Fibroblast of lung (primary cell): ENCODE measurements around the gene CCNJL. TPM values are rescaled to one million over a fixed set of nuclear protein-coding genes. Genes with fewer than 3 reads are reported as not detected.

Source experiments
- DNase-seq, 2 donors: peaks; one replicate each; pipeline versions ENCODE4 v3.0.0 to v3.0.0-alpha.2; 2010; ENCODE audit warnings: low read depth in 2 of 2
- H2AFZ ChIP-seq: 2 replicates; pipeline ENCODE4 v1.5.1; 2012; ENCODE audit warnings: low read length, control low read depth, inconsistent platforms
- H3K27ac ChIP-seq: 2 replicates; pipeline ENCODE4 v1.5.1; 2011; ENCODE audit warnings: low read length, control low read depth; ENCODE audit not compliant: insufficient read depth
- H3K27me3 ChIP-seq: 2 replicates; pipeline ENCODE4 v1.5.1; 2011; ENCODE audit warnings: mild to moderate bottlenecking, low read length; ENCODE audit not compliant: control insufficient read depth, insufficient read depth
- H3K36me3 ChIP-seq: 2 replicates; pipeline ENCODE4 v1.5.1; 2011; ENCODE audit warnings: low read length; ENCODE audit not compliant: control insufficient read depth, insufficient read depth
- H3K4me1 ChIP-seq: 2 replicates; pipeline ENCODE4 v1.5.1; 2011; ENCODE audit warnings: low read length; ENCODE audit not compliant: control insufficient read depth, insufficient read depth; ENCODE audit errors: extremely low read depth
- H3K4me2 ChIP-seq: 2 replicates; pipeline ENCODE4 v1.5.1; 2011; ENCODE audit warnings: low read length, control low read depth; ENCODE audit not compliant: insufficient read depth; ENCODE audit errors: extremely low read depth
- H3K4me3 ChIP-seq, 4 experiments: fragments of 200-600 bp in 1 of 4; sonication (generic) in 1 of 4; replicated peaks in 1 of 4; 2 replicates each; pipeline ENCODE4 v1.5.1; 2011 to 2016; ENCODE audit warnings: low read length in 4 of 4, low read depth in 3 of 4, mild to moderate bottlenecking in 3 of 4, control low read depth in 2 of 4, inconsistent platforms in 1 of 4, mixed read lengths in 1 of 4; ENCODE audit not compliant: insufficient read depth in 1 of 4; ENCODE audit errors: control extremely low read depth in 1 of 4
- H3K79me2 ChIP-seq: 2 replicates; pipeline ENCODE4 v1.5.1; 2012; ENCODE audit warnings: mild to moderate bottlenecking, low read length, inconsistent platforms; ENCODE audit not compliant: control insufficient read depth, insufficient read depth
- H3K9ac ChIP-seq: 2 replicates; pipeline ENCODE4 v1.5.1; 2011; ENCODE audit warnings: mild to moderate bottlenecking, low read length, control low read depth; ENCODE audit not compliant: insufficient read depth
- H3K9me3 ChIP-seq: 2 replicates; pipeline ENCODE4 v1.5.1; 2012; ENCODE audit warnings: low read depth, low read length; ENCODE audit not compliant: control insufficient read depth, insufficient read depth
- H4K20me1 ChIP-seq: 2 replicates; pipeline ENCODE4 v1.5.1; 2011; ENCODE audit warnings: low read length; ENCODE audit not compliant: control insufficient read depth, insufficient read depth; ENCODE audit errors: extremely low read depth
- EZH2 ChIP-seq: IDR thresholded peaks from 2 replicates; pipeline ENCODE4 v1.5.1; 2012; ENCODE audit warnings: low read length, control low read depth, mild to moderate bottlenecking; ENCODE audit errors: missing control alignments
- polyA plus RNA-seq, 2 donors: library from polyadenylated mRNA; depleted of rRNA in 1 of 2; stranded (reverse) in 1 of 2; unstranded in 1 of 2; fragments of >200 nt; gene quantifications; 2 replicates each; pipeline ENCODE4 v1.2.1, GENCODE V29; 2011 to 2012; ENCODE audit warnings: missing spikeins in 1 of 2
- total RNA-seq: library from RNA; depleted of rRNA; stranded (reverse); fragments of >200 nt; gene quantifications from 2 replicates; pipeline ENCODE4 v1.2.1, GENCODE V29; 2014
- TF ChIP-seq, protein P1 (sequence below), 2 donors: IDR thresholded peaks in 1 of 2; conservative IDR thresholded peaks in 1 of 2; 1 replicate in 1 of 2; 2 replicates in 1 of 2; pipeline ENCODE4 v1.5.1; 2011 to 2012; ENCODE audit warnings: low read length in 2 of 2, control low read depth in 1 of 2, inconsistent platforms in 1 of 2, low read depth in 1 of 2, mild to moderate bottlenecking in 1 of 2

CCNJL gene
- total and polyA plus RNA-seq, 2 donors (not counting 1 experiment from before 2014, with no cell fraction given), result 0.73 TPM; not detected in 1

DNA sequence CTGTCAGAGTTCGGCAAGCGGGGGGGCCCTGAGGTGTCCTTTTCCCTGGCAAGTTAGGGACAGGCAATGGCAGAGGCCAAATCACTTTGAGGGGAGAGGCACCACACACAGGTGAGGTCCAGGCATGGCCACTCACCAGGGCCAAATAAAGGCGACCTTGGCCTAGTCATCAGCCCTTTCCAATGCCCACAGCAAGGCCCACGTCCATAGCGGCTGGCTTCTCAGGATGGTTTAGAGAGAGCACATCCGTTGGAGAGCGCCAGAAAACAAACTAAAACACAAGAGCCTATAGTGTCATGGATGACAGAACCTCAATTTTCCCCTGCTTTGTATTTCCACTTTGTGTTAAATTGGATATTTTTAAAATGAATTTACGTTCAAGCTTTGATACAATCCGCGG, 7.0 kb downstream of the CCNJL start:
- no peaks in the 10 kb centered on the region for H3K9me3 ChIP-seq
- no peak for DNase-seq
- H3K4me2 ChIP-seq, result no peak overlapping the region
- TF ChIP-seq, protein P1, sequence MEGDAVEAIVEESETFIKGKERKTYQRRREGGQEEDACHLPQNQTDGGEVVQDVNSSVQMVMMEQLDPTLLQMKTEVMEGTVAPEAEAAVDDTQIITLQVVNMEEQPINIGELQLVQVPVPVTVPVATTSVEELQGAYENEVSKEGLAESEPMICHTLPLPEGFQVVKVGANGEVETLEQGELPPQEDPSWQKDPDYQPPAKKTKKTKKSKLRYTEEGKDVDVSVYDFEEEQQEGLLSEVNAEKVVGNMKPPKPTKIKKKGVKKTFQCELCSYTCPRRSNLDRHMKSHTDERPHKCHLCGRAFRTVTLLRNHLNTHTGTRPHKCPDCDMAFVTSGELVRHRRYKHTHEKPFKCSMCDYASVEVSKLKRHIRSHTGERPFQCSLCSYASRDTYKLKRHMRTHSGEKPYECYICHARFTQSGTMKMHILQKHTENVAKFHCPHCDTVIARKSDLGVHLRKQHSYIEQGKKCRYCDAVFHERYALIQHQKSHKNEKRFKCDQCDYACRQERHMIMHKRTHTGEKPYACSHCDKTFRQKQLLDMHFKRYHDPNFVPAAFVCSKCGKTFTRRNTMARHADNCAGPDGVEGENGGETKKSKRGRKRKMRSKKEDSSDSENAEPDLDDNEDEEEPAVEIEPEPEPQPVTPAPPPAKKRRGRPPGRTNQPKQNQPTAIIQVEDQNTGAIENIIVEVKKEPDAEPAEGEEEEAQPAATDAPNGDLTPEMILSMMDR (conservative IDR thresholded peaks at IDR 0.05 in 1 of 2, IDR thresholded peaks at IDR 0.05 in 1 of 2; ENCODE audit: low read depth in 1 of 2, low read length in 2 of 2), result no peak
- no peak for TF ChIP-seq EZH2
- no peak overlapping the region for H3K4me3 ChIP-seq
- no peaks in the 10 kb centered on the region for H4K20me1 ChIP-seq
- peaks cover 3% of the 10 kb centered on the region for H3K27me3 ChIP-seq
- no peaks in the 10 kb centered on the region for H3K79me2 ChIP-seq
- H2AFZ ChIP-seq, result no peak overlapping the region
- no peaks in the 10 kb centered on the region for H3K4me1 ChIP-seq
- H3K36me3 ChIP-seq, result no peaks in the 10 kb centered on the region
- no peak overlapping the region for H3K9ac ChIP-seq
- no peak overlapping the region for H3K27ac ChIP-seq

GRCh38 chr5:160303690-160304089, 8.7 kb downstream of the CCNJL start:
- Histone ChIP-seq H3K4me2 (no peak overlapping the region), H3K79me2 (no peaks in the 10 kb centered on the region)

GRCh38 chr5:160298189-160298588, 14.2 kb downstream of the CCNJL start:
- H2AFZ ChIP-seq, result no peak overlapping the region
- no peak overlapping the region for H3K9ac ChIP-seq
- H3K27ac ChIP-seq, result no peak overlapping the region
- no peaks in the 10 kb centered on the region for H3K9me3 ChIP-seq
- DNase-seq, result no peak
- H3K36me3 ChIP-seq, result no peaks in the 10 kb centered on the region
- H3K27me3 ChIP-seq, result no peaks in the 10 kb centered on the region
- no peak overlapping the region for H3K4me3 ChIP-seq
- H3K79me2 ChIP-seq, result no peaks in the 10 kb centered on the region
- no peaks in the 10 kb centered on the region for H3K4me1 ChIP-seq
- no peaks in the 10 kb centered on the region for H4K20me1 ChIP-seq
- no peak overlapping the region for H3K4me2 ChIP-seq
- no peak for TF ChIP-seq EZH2
- TF ChIP-seq, protein P1 (conservative IDR thresholded peaks at IDR 0.05 in 1 of 2, IDR thresholded peaks at IDR 0.05 in 1 of 2; ENCODE audit: low read depth in 1 of 2, low read length in 2 of 2), result no peak

More at GRCh38 chr5:160303690-160304089, 8.7 kb downstream of the CCNJL start:
- Histone ChIP-seq H3K36me3 (no peaks in the 10 kb centered on the region), H2AFZ (no peak overlapping the region), H3K9ac (no peak overlapping the region), H4K20me1 (no peaks in the 10 kb centered on the region), H3K4me1 (no peaks in the 10 kb centered on the region), H3K4me3 (no peak overlapping the region), H3K27ac (no peak overlapping the region), H3K27me3 (no peaks in the 10 kb centered on the region), H3K9me3 (no peaks in the 10 kb centered on the region)
- TF ChIP-seq, protein P1 (conservative IDR thresholded peaks at IDR 0.05 in 1 of 2, IDR thresholded peaks at IDR 0.05 in 1 of 2; ENCODE audit: low read depth in 1 of 2, low read length in 2 of 2), result no peak
- no peak for TF ChIP-seq EZH2
- no peak for DNase-seq
